ENCODE measurements around the gene DSCAML1.

DSCAML1 gene

DNA sequence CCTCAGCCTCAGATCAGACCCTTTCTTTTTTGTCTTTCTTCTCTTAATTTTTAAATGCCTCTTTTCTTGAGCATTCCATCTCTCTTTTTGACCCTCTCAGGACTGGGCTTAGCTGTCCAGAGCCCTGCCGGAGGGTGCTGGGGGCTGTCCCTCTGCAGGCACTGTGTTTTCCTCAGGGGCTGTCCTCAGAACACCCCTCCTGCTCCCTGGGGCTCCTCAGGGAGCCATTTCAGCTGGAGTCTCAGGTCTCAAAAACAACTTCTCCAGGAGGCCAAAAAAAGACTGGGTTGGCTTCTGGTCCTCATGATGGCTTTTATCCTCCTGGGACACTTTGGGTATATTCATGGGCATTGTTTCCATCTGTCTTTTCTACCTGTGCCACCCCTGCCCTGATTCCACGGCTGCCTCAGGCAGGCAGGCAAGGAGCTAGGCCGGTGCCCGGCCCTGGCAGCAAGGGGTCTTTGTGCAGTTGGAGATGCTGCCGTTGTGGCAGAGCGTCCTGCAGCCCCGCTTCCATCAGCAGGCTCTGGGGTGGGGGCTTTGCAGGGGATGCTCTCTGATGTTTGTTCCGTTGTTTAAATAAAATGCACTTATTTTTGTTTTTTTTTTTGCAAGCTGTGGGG is 384.3 kb downstream of the DSCAML1 start:
- no peak overlapping the region for H3K4me3 ChIP-seq (replicated peaks; ENCODE audit: low read depth, low read length)
- no peak for DNase-seq (ENCODE audit: extremely low read depth, low read depth)
- TF ChIP-seq CTCF (IDR thresholded peaks at IDR 0.05; ENCODE audit: low read depth, low read length, missing control alignments), result no peak

DNA sequence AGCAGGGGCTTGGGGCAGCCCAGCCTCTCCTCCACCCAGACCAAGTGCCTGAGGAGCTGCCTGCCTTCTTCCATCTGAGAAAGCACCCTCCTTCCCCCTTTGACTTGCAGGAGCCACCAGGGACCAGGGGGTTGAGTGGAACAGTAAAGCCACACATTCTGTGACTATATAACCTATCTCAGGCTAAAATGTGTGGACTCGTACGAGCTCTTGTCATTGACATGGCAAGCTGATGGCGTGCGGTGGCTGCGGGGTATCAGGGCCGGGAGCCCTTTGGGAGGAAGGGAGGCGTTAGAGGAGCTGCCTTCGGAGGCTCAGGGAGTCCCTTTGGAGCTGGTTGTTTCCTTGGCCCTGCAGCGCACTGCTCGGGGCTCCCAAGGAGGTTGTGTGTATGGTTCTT is 384.8 kb downstream of the DSCAML1 start:
- DNase-seq (ENCODE audit: extremely low read depth, low read depth), result no peak
- no peak overlapping the region for H3K4me3 ChIP-seq (replicated peaks; ENCODE audit: low read depth, low read length)
- no peak for TF ChIP-seq CTCF (IDR thresholded peaks at IDR 0.05; ENCODE audit: low read depth, low read length, missing control alignments)

DNA sequence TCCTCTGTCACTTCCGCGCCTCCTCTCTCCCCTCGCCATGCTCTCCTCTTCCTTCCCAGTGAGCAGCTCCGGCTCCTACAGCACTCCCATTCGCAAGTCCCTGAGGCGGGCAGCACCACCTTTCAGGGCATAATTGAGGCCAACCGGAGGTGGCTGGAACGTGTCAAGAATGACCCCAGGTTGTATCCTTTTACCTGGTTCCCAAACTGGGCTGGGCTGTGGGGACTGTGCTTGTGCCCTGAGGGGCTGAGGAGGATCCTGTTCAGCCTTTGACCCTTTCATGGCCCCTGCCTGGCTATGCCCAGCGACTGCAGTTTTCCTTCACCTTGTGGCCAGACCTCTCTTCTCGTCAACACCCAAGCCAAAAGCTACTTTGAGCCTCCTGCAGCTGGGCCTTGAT is 385.3 kb downstream of the DSCAML1 start:
- no peak overlapping the region for H3K4me3 ChIP-seq (replicated peaks; ENCODE audit: low read depth, low read length)
- TF ChIP-seq CTCF (IDR thresholded peaks at IDR 0.05; ENCODE audit: low read depth, low read length, missing control alignments), result no peak
- no peak for DNase-seq (ENCODE audit: extremely low read depth, low read depth)

- DNase-seq (ENCODE audit: extremely low read depth, low read depth), result no peak
- H3K4me3 ChIP-seq (replicated peaks; ENCODE audit: low read depth, low read length), result no peak overlapping the region
- TF ChIP-seq CTCF (IDR thresholded peaks at IDR 0.05; ENCODE audit: low read depth, low read length, missing control alignments), result no peak
Observed at GRCh38 chr11:117410861-117411710, 385.9 kb downstream of the DSCAML1 start.

- no peak for TF ChIP-seq CTCF (IDR thresholded peaks at IDR 0.05; ENCODE audit: low read depth, low read length, missing control alignments)
- no peak overlapping the region for H3K4me3 ChIP-seq (replicated peaks; ENCODE audit: low read depth, low read length)
- DNase-seq (ENCODE audit: extremely low read depth, low read depth), result no peak
Observed at GRCh38 chr11:117410238-117410637, 386.8 kb downstream of the DSCAML1 start.

DNA sequence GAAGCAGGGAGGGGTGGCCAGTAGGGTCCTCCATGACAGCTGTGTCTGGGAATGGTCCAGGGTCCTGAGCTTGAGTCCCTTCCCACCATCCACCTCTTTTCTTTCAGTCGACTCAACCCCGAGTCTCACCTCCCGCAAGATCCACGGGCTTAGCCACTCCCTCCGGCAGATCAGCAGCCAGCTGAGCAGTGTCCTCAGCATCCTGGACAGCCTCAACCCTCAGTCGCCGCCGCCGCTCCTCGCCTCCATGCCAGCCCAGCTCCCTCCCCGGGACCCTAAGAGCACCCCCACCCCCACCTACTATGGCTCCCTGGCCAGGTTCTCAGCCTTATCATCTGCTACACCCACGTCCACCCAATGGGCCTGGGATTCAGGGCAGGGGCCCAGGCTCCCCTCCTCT is 387.5 kb downstream of the DSCAML1 start:
- no peak overlapping the region for H3K4me3 ChIP-seq (replicated peaks; ENCODE audit: low read depth, low read length)
- DNase-seq (ENCODE audit: extremely low read depth, low read depth), result no peak
- TF ChIP-seq CTCF (IDR thresholded peaks at IDR 0.05; ENCODE audit: low read depth, low read length, missing control alignments), result no peak
